ENCODE results near the gene SELENOS.

DNA sequence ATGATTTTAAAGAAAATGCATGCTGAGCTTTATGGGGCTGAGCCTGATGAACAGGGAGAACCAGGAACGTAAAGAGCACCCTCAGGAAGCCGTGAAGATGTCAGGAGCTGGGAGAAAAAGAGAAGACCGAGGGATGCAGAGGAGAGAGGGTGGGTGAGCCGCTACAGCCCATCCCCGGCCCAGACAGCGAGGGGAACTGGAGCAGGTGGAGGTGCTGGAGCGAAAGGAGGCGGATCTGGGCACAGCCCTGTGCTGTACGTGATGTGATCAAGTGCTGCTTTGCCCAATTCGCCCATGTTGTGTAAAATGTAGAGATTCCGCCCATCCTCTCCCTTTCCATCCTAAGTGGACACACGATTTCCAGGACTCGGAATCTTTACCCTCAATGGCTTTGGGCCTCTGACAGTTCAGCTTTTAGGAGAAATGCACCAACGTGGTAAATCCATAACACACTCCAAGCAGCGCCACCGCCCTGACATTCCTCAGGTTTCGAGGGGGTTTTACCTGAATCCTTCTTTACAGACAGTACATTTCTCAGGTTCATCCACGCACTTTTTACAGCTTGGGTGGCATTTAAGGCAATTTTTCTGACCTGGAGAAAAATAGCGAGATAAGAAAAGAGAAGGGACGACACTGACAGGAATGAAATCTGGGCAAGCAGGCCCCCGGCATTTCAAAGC lies 44.9 kb upstream of the SELENOS start:
- TF ChIP-seq NR2C2 (CRISPR knock-in tag; IDR thresholded peaks at IDR 0.05) (no peak), NR2C2 (tag; IDR thresholded peaks at IDR 0.05) (no peak), SMC3 (conservative IDR thresholded peaks at IDR 0.05; ENCODE audit: insufficient read depth, low read depth, low read length) (no peak)
- TF ChIP-seq, protein P1, sequence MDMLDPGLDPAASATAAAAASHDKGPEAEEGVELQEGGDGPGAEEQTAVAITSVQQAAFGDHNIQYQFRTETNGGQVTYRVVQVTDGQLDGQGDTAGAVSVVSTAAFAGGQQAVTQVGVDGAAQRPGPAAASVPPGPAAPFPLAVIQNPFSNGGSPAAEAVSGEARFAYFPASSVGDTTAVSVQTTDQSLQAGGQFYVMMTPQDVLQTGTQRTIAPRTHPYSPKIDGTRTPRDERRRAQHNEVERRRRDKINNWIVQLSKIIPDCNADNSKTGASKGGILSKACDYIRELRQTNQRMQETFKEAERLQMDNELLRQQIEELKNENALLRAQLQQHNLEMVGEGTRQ (CRISPR knock-in tag; IDR thresholded peaks at IDR 0.05), result no peak

All from K562 (cell line).